Measurements from ENCODE around the gene ISM1.

ISM1 gene

DNA sequence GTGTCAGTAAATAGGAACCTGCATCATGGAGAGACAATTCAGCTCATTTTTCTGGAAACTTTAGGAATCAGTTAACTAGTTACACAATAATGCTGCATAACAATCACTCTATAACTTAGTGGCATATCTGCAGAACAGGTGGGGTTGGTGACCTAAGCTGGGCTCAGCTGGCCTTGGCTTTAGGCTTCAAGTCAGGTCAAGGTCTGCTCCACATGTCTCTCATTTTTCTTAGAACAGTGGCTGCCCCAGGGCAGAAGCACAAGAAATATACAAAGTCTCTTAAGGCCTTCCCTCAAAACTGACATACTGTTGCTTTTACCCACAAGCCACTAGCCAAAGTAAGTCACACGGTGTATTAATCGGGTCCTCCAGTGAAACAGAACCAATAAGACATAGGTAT, 14.1 kb upstream of the ISM1 start:
- in situ Hi-C loops (cut with HindIII; ENCODE audit: low sequenced_read_pairs) = no loop called here
- no peak overlapping the region for H3K4me3 ChIP-seq (ENCODE audit: low read depth, low read length)
- TF ChIP-seq, protein P1, sequence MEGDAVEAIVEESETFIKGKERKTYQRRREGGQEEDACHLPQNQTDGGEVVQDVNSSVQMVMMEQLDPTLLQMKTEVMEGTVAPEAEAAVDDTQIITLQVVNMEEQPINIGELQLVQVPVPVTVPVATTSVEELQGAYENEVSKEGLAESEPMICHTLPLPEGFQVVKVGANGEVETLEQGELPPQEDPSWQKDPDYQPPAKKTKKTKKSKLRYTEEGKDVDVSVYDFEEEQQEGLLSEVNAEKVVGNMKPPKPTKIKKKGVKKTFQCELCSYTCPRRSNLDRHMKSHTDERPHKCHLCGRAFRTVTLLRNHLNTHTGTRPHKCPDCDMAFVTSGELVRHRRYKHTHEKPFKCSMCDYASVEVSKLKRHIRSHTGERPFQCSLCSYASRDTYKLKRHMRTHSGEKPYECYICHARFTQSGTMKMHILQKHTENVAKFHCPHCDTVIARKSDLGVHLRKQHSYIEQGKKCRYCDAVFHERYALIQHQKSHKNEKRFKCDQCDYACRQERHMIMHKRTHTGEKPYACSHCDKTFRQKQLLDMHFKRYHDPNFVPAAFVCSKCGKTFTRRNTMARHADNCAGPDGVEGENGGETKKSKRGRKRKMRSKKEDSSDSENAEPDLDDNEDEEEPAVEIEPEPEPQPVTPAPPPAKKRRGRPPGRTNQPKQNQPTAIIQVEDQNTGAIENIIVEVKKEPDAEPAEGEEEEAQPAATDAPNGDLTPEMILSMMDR (IDR thresholded peaks at IDR 0.05; ENCODE audit: low read depth, low read length, missing control alignments) = no peak
- DNase-seq (ENCODE audit: low read depth) = no peak

DNA sequence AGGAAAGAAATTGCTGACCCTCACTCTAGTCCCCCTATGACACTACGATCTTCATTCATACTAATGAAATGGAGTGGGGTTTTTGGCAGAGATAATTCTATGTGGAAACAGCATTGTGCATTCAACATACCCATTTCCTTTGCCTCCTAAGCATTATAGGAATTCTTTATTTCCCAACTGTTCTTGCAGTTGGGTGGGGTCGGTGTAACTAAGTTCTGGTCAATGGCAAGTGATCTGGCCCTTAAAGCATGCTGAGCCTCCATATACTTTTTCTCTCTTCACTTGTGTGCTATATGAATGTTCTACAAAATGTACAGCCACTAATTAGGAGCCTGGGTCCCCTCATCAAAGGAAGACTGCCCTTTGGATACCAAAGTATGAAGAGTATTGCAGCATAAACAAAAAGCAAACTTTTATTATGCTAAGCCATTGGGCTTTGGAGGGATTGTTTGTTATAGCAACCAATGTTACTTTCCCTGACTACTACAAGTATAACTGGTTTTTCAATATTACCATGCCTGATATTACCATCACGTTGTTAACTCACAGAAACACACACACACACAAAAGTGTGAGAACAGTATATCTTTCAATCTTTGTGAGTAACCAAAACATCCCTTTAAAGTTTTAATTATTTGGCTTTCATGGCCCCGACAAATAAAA, 9.0 kb upstream of the ISM1 start:
- H3K4me3 ChIP-seq (ENCODE audit: low read depth, low read length) = no peak overlapping the region
- in situ Hi-C loops (cut with HindIII; ENCODE audit: low sequenced_read_pairs) = no loop called here
- TF ChIP-seq, protein P1 (IDR thresholded peaks at IDR 0.05; ENCODE audit: low read depth, low read length, missing control alignments) = no peak
- no peak for DNase-seq (ENCODE audit: low read depth)

DNA sequence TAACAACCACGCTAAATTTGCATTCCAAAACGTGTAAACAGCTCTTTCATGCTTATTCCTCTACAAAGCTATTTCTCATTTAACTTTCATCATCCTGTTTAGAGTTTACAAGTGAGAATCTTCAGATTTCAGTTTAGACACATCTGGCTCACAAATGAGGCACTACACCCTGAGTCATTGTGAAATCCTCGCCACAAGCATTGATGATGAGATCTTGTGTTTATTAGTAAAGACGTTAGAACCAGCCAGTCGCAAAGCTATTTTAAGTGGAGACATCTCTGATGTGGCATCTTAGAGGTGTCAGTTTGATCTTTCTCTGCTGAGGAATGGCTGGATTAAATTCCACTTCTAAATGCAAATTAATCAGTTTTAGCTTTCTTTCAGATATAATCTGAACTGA, 8.3 kb upstream of the ISM1 start:
- in situ Hi-C loops (cut with HindIII; ENCODE audit: low sequenced_read_pairs) = no loop called here
- H3K4me3 ChIP-seq (ENCODE audit: low read depth, low read length) = no peak overlapping the region
- DNase-seq (ENCODE audit: low read depth) = no peak
- TF ChIP-seq, protein P1 (IDR thresholded peaks at IDR 0.05; ENCODE audit: low read depth, low read length, missing control alignments) = no peak

DNA sequence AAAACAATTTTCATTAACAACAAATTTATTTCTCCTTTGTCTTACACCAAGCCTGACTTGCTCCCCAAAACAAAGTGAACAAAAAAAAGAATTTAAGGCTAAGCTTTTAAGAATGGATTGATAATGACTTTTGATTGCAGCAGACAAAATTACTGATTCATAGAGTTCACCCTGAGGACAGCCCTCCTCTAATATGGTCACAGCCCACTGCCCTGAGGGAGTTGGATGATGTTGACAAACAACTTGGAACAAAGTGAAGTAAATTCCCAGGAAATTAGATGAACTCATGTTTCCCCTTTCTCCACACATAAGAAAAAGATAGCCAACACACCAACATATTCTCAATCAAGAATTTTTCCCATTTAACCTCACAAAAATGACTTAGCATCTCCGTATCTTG, 7.7 kb upstream of the ISM1 start:
- H3K4me3 ChIP-seq (ENCODE audit: low read depth, low read length) = no peak overlapping the region
- TF ChIP-seq, protein P1 (IDR thresholded peaks at IDR 0.05; ENCODE audit: low read depth, low read length, missing control alignments) = no peak
- DNase-seq (ENCODE audit: low read depth) = no peak
- in situ Hi-C loops (cut with HindIII; ENCODE audit: low sequenced_read_pairs) = no loop called here

DNA sequence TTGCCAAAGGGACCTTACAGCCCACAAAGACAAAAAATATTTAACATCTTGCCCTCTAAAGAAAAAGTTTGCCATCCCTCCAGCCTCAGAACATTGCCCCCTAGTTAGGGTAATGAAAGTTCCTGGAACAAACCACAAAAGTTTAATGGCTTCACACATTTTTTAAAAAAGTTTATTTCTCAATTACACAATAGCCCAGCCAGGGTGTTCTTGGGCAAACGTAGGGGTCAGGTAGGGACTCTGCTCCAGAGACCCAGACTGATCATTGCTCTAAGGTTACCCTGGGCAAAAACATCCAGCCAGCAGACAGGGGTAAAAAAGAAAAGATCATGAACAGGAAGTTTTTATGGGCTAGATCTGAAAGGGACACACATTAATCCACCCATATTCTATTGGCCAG, 4.5 kb upstream of the ISM1 start:
- no peak overlapping the region for H3K4me3 ChIP-seq (ENCODE audit: low read depth, low read length)
- DNase-seq (ENCODE audit: low read depth) = no peak
- TF ChIP-seq, protein P1 (IDR thresholded peaks at IDR 0.05; ENCODE audit: low read depth, low read length, missing control alignments) = no peak
- in situ Hi-C loops (cut with HindIII; ENCODE audit: low sequenced_read_pairs) = no loop called here

DNA sequence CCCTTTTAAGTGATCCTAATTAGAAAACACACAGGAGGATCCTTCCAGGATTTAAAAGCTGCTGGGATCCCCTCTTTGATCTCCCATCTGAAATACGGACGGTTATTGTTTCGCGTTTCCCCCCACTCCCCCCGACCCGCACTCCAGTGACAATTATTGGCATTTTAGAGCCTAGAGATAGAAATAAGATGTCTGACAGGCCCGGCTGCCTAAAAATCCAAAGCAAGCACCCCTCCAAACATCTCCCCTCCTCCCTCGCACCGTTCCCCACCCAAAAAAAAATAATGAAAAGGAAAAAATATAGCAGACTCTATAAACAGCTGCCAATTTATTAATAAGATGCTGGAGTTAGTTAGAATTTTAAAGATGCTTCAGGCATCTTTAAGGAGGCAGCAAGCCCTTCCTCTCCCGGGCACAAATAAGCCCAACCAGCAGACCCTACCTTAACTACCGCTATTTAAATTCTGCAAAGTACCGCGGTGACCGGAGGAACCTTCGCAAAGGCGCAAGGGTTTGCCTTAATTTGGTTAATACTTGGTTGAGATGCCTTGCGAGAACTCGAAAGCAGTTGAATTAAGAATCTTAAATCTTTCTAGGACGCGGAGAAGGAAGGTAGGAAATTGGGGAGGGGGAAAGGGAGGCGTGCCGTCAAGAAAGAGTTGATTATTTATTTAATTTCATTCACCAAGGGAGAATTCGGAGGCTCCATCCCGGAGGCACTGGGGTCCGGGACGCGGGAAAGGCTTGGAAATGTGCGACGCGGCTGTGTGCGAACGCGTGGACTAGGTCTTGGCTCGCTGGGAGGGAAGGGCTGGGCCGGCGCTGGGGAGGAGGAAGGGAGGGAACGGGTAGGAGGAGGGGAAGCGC, 1.5 kb upstream of the ISM1 start:
- in situ Hi-C loops (cut with HindIII; ENCODE audit: low sequenced_read_pairs) = no loop called here
- no peak for DNase-seq (ENCODE audit: low read depth)
- H3K4me3 ChIP-seq (ENCODE audit: low read depth, low read length) = peak overlapping the region; percentile 40
- TF ChIP-seq, protein P1 (IDR thresholded peaks at IDR 0.05; ENCODE audit: low read depth, low read length, missing control alignments) = no peak
